CD4-positive, alpha-beta T cell treated with Interleukin-15 for 4 hours (primary cell): ENCODE measurements around the gene RAB23.

Experiments
- DNase-seq: peaks from one replicate; pipeline ENCODE4 v3.0.0-alpha.2; 2020; ENCODE audit warnings: low spot score

RAB23 gene

GRCh38 chr6:57180596-57180995, 41.5 kb downstream of the RAB23 start:
- DNase-seq: no peak

GRCh38 chr6:57177545-57178265, 44.4 kb downstream of the RAB23 start:
- DNase-seq: no peak

- DNase-seq: no peak
Observed at GRCh38 chr6:57174511-57174907, 47.6 kb downstream of the RAB23 start.

GRCh38 chr6:57173886-57174510, 48.1 kb downstream of the RAB23 start:
- DNase-seq: no peak

GRCh38 chr6:57173056-57173885, 48.8 kb downstream of the RAB23 start:
- peak; percentile 13 for DNase-seq

- peak; percentile 83 for DNase-seq
Observed at GRCh38 chr6:57172136-57173055, 49.7 kb downstream of the RAB23 start, which contains the start of gene BAG2. Gene BAG2 (plus strand): TSS chr6:57172326. CDS start chr6:57172698, 372 bp downstream.

GRCh38 chr6:57165080-57165479, 57.0 kb downstream of the RAB23 start:
- no peak for DNase-seq

GRCh38 chr6:57163956-57164355, 58.2 kb downstream of the RAB23 start:
- no peak for DNase-seq

- DNase-seq: no peak
Observed at GRCh38 chr6:57162516-57162915, 59.6 kb downstream of the RAB23 start.

- DNase-seq: no peak
Observed at GRCh38 chr6:57162028-57162427, 60.1 kb downstream of the RAB23 start.

- DNase-seq: no peak
Observed at GRCh38 chr6:57159127-57159526, 63.0 kb downstream of the RAB23 start.

- no peak for DNase-seq
Observed at GRCh38 chr6:57158658-57159057, 63.4 kb downstream of the RAB23 start.

GRCh38 chr6:57147955-57148858, 73.9 kb downstream of the RAB23 start:
- peak; percentile 6 for DNase-seq

- DNase-seq: no peak
Observed at GRCh38 chr6:57147401-57147800, 74.7 kb downstream of the RAB23 start.

- no peak for DNase-seq
Observed at GRCh38 chr6:57143690-57144089, 78.4 kb downstream of the RAB23 start.

GRCh38 chr6:57142178-57142525, 80.0 kb downstream of the RAB23 start:
- DNase-seq: no peak

GRCh38 chr6:57141451-57142177, 80.5 kb downstream of the RAB23 start:
- no peak for DNase-seq

- DNase-seq: no peak
Observed at GRCh38 chr6:57138026-57138425, 84.1 kb downstream of the RAB23 start.

GRCh38 chr6:57137350-57137749, 84.8 kb downstream of the RAB23 start:
- DNase-seq: peak; percentile 0
